ENCODE results near the gene IPO11.
"Not testable (repeated sequence)": the region's sequence is repeated elsewhere in the genome, so short reads cannot be mapped to it uniquely, and the experiment has no call there.

The IPO11 gene

GRCh38 chr5:62513085-62513484 is 100.5 kb downstream of the IPO11 start:
- DNase-seq (ENCODE audit: low read depth in 2 of 2, low spot score in 1 of 2): not testable (repeated sequence)

GRCh38 chr5:62514510-62515119 is 102.1 kb downstream of the IPO11 start:
- no peak for DNase-seq (ENCODE audit: low read depth in 2 of 2, low spot score in 1 of 2)

GRCh38 chr5:62520812-62521211 is 108.2 kb downstream of the IPO11 start:
- not testable (repeated sequence) for DNase-seq (ENCODE audit: low read depth in 2 of 2, low spot score in 1 of 2)

GRCh38 chr5:62521319-62521718 is 108.8 kb downstream of the IPO11 start:
- DNase-seq (ENCODE audit: low read depth in 2 of 2, low spot score in 1 of 2): no peak

GRCh38 chr5:62522811-62523210 is 110.2 kb downstream of the IPO11 start:
- no peak for DNase-seq (ENCODE audit: low read depth in 2 of 2, low spot score in 1 of 2)

- DNase-seq (ENCODE audit: low read depth in 2 of 2, low spot score in 1 of 2): no peak
These were observed 121.0 kb downstream of the IPO11 start for GRCh38 chr5:62533597-62533996.

GRCh38 chr5:62534461-62535236 is 122.1 kb downstream of the IPO11 start:
- DNase-seq (ENCODE audit: low read depth in 2 of 2, low spot score in 1 of 2): no peak

- no peak for DNase-seq (ENCODE audit: low read depth in 2 of 2, low spot score in 1 of 2)
These were observed 123.7 kb downstream of the IPO11 start for GRCh38 chr5:62536232-62536631.

GRCh38 chr5:62536783-62537182 is 124.2 kb downstream of the IPO11 start:
- no peak for DNase-seq (ENCODE audit: low read depth in 2 of 2, low spot score in 1 of 2)

GRCh38 chr5:62538017-62538942 is 125.7 kb downstream of the IPO11 start:
- no peak for DNase-seq (ENCODE audit: low read depth in 2 of 2, low spot score in 1 of 2)

- no peak for DNase-seq (ENCODE audit: low read depth in 2 of 2, low spot score in 1 of 2)
These were observed 130.2 kb downstream of the IPO11 start for GRCh38 chr5:62542720-62543119.

GRCh38 chr5:62547945-62548630 is 135.5 kb downstream of the IPO11 start:
- DNase-seq (ENCODE audit: low read depth in 2 of 2, low spot score in 1 of 2): no peak

- no peak for DNase-seq (ENCODE audit: low read depth in 2 of 2, low spot score in 1 of 2)
These were observed 137.5 kb downstream of the IPO11 start for GRCh38 chr5:62550103-62550502.

- no peak for DNase-seq (ENCODE audit: low read depth in 2 of 2, low spot score in 1 of 2)
These were observed 143.4 kb downstream of the IPO11 start for GRCh38 chr5:62555930-62556329.

- no peak for DNase-seq (ENCODE audit: low read depth in 2 of 2, low spot score in 1 of 2)
These were observed 146.4 kb downstream of the IPO11 start for GRCh38 chr5:62558941-62559340.

- DNase-seq (ENCODE audit: low read depth in 2 of 2, low spot score in 1 of 2): no peak
These were observed 148.2 kb downstream of the IPO11 start for GRCh38 chr5:62560786-62561185.

- DNase-seq (ENCODE audit: low read depth in 2 of 2, low spot score in 1 of 2): no peak
These were observed 149.3 kb downstream of the IPO11 start for GRCh38 chr5:62561896-62562295.

GRCh38 chr5:62562867-62563266 is 150.3 kb downstream of the IPO11 start:
- DNase-seq (ENCODE audit: low read depth in 2 of 2, low spot score in 1 of 2): no peak

GRCh38 chr5:62564101-62564500 is 151.5 kb downstream of the IPO11 start:
- DNase-seq (ENCODE audit: low read depth in 2 of 2, low spot score in 1 of 2): no peak

- DNase-seq (ENCODE audit: low read depth in 2 of 2, low spot score in 1 of 2): not testable (repeated sequence)
These were observed 153.2 kb downstream of the IPO11 start for GRCh38 chr5:62565740-62566139.

GRCh38 chr5:62568143-62568542 is 155.6 kb downstream of the IPO11 start:
- DNase-seq (ENCODE audit: low read depth in 2 of 2, low spot score in 1 of 2): no peak
